Right lung (tissue), 5 donors: Measurements from ENCODE around the gene RIC8B. TPM values are rescaled to one million over a fixed set of nuclear protein-coding genes. Genes with fewer than 3 reads are reported as not detected.

ENCODE experiments used
- DNase-seq, 2 donors: peaks; one replicate each; pipeline ENCODE4 v3.0.0-alpha.2; 2013
- polyA plus RNA-seq, 5 donors: library from polyadenylated mRNA; unstranded; fragments of 120-200 nt; gene quantifications; one replicate each; pipeline versions ENCODE4 v1.2.1 to v1.2.3, GENCODE V29; 2013; ENCODE audit warnings: inconsistent platforms in 1 of 5, low replicate concordance in 1 of 5; ENCODE audit not compliant: insufficient read length in 5 of 5, insufficient read depth in 1 of 5

The RIC8B gene
- polyA plus RNA-seq, 5 donors, result 17.1 to 27.1 (median 24.2) TPM

- DNase-seq, result no peak
Measured at GRCh38 chr12:106757623-106758348, 16.7 kb upstream of the RIC8B start.

- no peak for DNase-seq
Measured at GRCh38 chr12:106758349-106759110, 16.0 kb upstream of the RIC8B start.

GRCh38 chr12:106759526-106760183 lies 14.8 kb upstream of the RIC8B start:
- DNase-seq, result no peak

GRCh38 chr12:106760184-106760531 lies 14.3 kb upstream of the RIC8B start:
- DNase-seq, result peak; percentile 33 to 37

- DNase-seq, result no peak
Measured at GRCh38 chr12:106764220-106764619, 10.3 kb upstream of the RIC8B start.

- no peak for DNase-seq
Measured at GRCh38 chr12:106764738-106765137, 9.7 kb upstream of the RIC8B start.

GRCh38 chr12:106766393-106766826 lies 8.1 kb upstream of the RIC8B start:
- DNase-seq, result no peak

- no peak for DNase-seq
Measured at GRCh38 chr12:106767206-106767605, 7.3 kb upstream of the RIC8B start.

- DNase-seq, result no peak
Measured at GRCh38 chr12:106767954-106768822, 6.3 kb upstream of the RIC8B start.

GRCh38 chr12:106769078-106769477 lies 5.4 kb upstream of the RIC8B start:
- DNase-seq, result no peak

- no peak for DNase-seq
Measured at GRCh38 chr12:106769546-106769945, 4.9 kb upstream of the RIC8B start.

- no peak for DNase-seq
Measured at GRCh38 chr12:106771425-106771824, 3.1 kb upstream of the RIC8B start.

- no peak for DNase-seq
Measured at GRCh38 chr12:106773286-106774004, 1.0 kb upstream of the RIC8B start.

- DNase-seq, result no peak
Measured at GRCh38 chr12:106774808-106775524, 484 bp downstream of the RIC8B start.

- no peak for DNase-seq
Measured at GRCh38 chr12:106776897-106777296, 2.4 kb downstream of the RIC8B start.

- no peak for DNase-seq
Measured at GRCh38 chr12:106780010-106780631, 5.6 kb downstream of the RIC8B start.

GRCh38 chr12:106782619-106783018 lies 8.1 kb downstream of the RIC8B start:
- no peak for DNase-seq

GRCh38 chr12:106783515-106783914 lies 9.0 kb downstream of the RIC8B start:
- no peak for DNase-seq

GRCh38 chr12:106790020-106790419 lies 15.5 kb downstream of the RIC8B start:
- DNase-seq, result no peak

GRCh38 chr12:106791531-106791930 lies 17.0 kb downstream of the RIC8B start:
- no peak for DNase-seq
